Uterus (tissue), 2 donors: ENCODE data around the gene CCDC169.

Source experiments
- CTCF ChIP-seq, 4 experiments: fragments of 200-600 bp in 2 of 4; fragments of 450-650 bp in 2 of 4; sonication (generic) in 2 of 4; IDR thresholded peaks; one replicate each; pipeline ENCODE4 v1.5.1; 2016 to 2019; ENCODE audit warnings: antibody characterized with exemption in 4 of 4, mild to moderate bottlenecking in 2 of 4, moderate library complexity in 1 of 4
- POLR2A ChIP-seq, 2 donors: fragments of 450-650 bp; IDR thresholded peaks; one replicate each; pipeline ENCODE4 v1.6.1; 2016; ENCODE audit warnings: antibody characterized with exemption in 2 of 2, mild to moderate bottlenecking in 1 of 2, moderate library complexity in 1 of 2

- no peak for TF ChIP-seq CTCF (IDR thresholded peaks at IDR 0.05)
- no peak for TF ChIP-seq POLR2A (IDR thresholded peaks at IDR 0.05)
Measured at GRCh38 chr13:36261011-36261410, 36.6 kb downstream of the CCDC169 start.
